Measurements from ENCODE around the gene AMN1. TPM values are rescaled to one million over a fixed set of nuclear protein-coding genes. Genes with fewer than 3 reads are reported as not detected.
A peak's percentile ranks its signal among the peaks of the same experiment; 100 is the strongest.

Gene AMN1
- 11.6 TPM for total RNA-seq
- 10 to 100 TPM; 11.2 to 15.3 (median 14.6) TPM for polyA plus RNA-seq

GRCh38 chr12:31728917-31729640, at the start of gene AMN1:
TSS of gene AMN1 (minus strand) at chr12:31729021. CDS start at chr12:31729008, 13 bp downstream.
- Histone ChIP-seq H3K27me3 (ENCODE audit: control insufficient read depth, insufficient read depth, low read length) (no peaks in the 10 kb centered on the region), H3K4me3 (ENCODE audit: low read depth, low read length) (peak within 1 kb of the TSS; percentile 99), H3K4me1 (ENCODE audit: control insufficient read depth, insufficient read depth, low read length, poor library complexity, severe bottlenecking) (peaks cover 24% of the 10 kb centered on the region), H3K9me3 (ENCODE audit: control insufficient read depth in 2 of 2, low read length in 2 of 2) (no peaks in the 10 kb centered on the region), H3K36me3 (ENCODE audit: control insufficient read depth, insufficient read depth, low read length) (no peaks in the 10 kb centered on the region), H3K27ac (ENCODE audit: insufficient read depth, low read length, poor library complexity, severe bottlenecking) (peak within 1 kb of the TSS; percentile 92)
- Mint-ChIP-seq H3K27ac (peak within 1 kb of the TSS; percentile 96 to 99 (median 97)), H3K4me3 (peak within 1 kb of the TSS; percentile 92 to 99 (median 98)), H3K27me3 (no peaks in the 10 kb centered on the region), H3K9me3 (peaks cover 0 to 14% (median 5%) of the 10 kb centered on the region in 7 donors), H3K4me1 (peaks cover 30 to 76% (median 49%) of the 10 kb centered on the region in 4 donors), H3K36me3 (peaks cover 23% of the 10 kb centered on the region)
- DNase-seq (peak; percentile 96 to 100 (median 98)), ATAC-seq (ENCODE audit: low read depth in 2 of 2) (peak; percentile 92 to 95)

GRCh38 chr12:31773867-31774266, 45.0 kb upstream of the AMN1 start:
- Mint-ChIP-seq H3K27ac (peak overlapping the region in 2 of 3 donors; percentile 75 to 83), H3K36me3 (no peaks in the 10 kb centered on the region), H3K9me3 (no peaks in the 10 kb centered on the region), H3K4me3 (no peak overlapping the region), H3K27me3 (peaks cover 6% of the 10 kb centered on the region), H3K4me1 (peaks cover 4 to 22% (median 15%) of the 10 kb centered on the region in 4 donors)
- no peak overlapping the region for H3K4me3 ChIP-seq (ENCODE audit: low read depth, low read length)
- no peaks in the 10 kb centered on the region for H3K36me3 ChIP-seq (ENCODE audit: control insufficient read depth, insufficient read depth, low read length)
- H3K27me3 ChIP-seq (ENCODE audit: control insufficient read depth, insufficient read depth, low read length): no peaks in the 10 kb centered on the region
- H3K4me1 ChIP-seq (ENCODE audit: control insufficient read depth, insufficient read depth, low read length, poor library complexity, severe bottlenecking): no peaks in the 10 kb centered on the region
- no peaks in the 10 kb centered on the region for H3K9me3 ChIP-seq (ENCODE audit: control insufficient read depth in 2 of 2, low read length in 2 of 2)
- DNase-seq (no peak), ATAC-seq (ENCODE audit: low read depth in 2 of 2) (peak; percentile 55 to 64)
- H3K27ac ChIP-seq (ENCODE audit: insufficient read depth, low read length, poor library complexity, severe bottlenecking): no peak overlapping the region

GRCh38 chr12:31773223-31773750, 44.5 kb upstream of the AMN1 start:
- Histone ChIP-seq H3K36me3 (ENCODE audit: control insufficient read depth, insufficient read depth, low read length) (no peaks in the 10 kb centered on the region), H3K27me3 (ENCODE audit: control insufficient read depth, insufficient read depth, low read length) (no peaks in the 10 kb centered on the region), H3K27ac (ENCODE audit: insufficient read depth, low read length, poor library complexity, severe bottlenecking) (no peak overlapping the region), H3K4me1 (ENCODE audit: control insufficient read depth, insufficient read depth, low read length, poor library complexity, severe bottlenecking) (no peaks in the 10 kb centered on the region), H3K9me3 (ENCODE audit: control insufficient read depth in 2 of 2, low read length in 2 of 2) (no peaks in the 10 kb centered on the region), H3K4me3 (ENCODE audit: low read depth, low read length) (no peak overlapping the region)
- peaks cover 4 to 25% (median 16%) of the 10 kb centered on the region in 4 donors for H3K4me1 Mint-ChIP-seq
- H3K9me3 Mint-ChIP-seq: no peaks in the 10 kb centered on the region
- no peak for ATAC-seq (ENCODE audit: low read depth in 2 of 2)
- H3K27me3 Mint-ChIP-seq: peaks cover 6% of the 10 kb centered on the region
- H3K36me3 Mint-ChIP-seq: no peaks in the 10 kb centered on the region
- no peak overlapping the region for H3K4me3 Mint-ChIP-seq
- DNase-seq: no peak
- peak overlapping the region in 2 of 3 donors; percentile 75 to 83 for H3K27ac Mint-ChIP-seq

GRCh38 chr12:31772685-31773222, 43.9 kb upstream of the AMN1 start:
- H3K27ac Mint-ChIP-seq: peak overlapping the region in 2 of 3 donors; percentile 48 to 83
- H3K36me3 Mint-ChIP-seq: no peaks in the 10 kb centered on the region

GRCh38 chr12:31772186-31772585, 43.4 kb upstream of the AMN1 start:
- no peaks in the 10 kb centered on the region for H3K36me3 ChIP-seq (ENCODE audit: control insufficient read depth, insufficient read depth, low read length)
- H3K4me1 Mint-ChIP-seq: peaks cover 4 to 35% (median 21%) of the 10 kb centered on the region in 4 donors
- H3K36me3 Mint-ChIP-seq: no peaks in the 10 kb centered on the region
- DNase-seq (no peak), ATAC-seq (ENCODE audit: low read depth in 2 of 2) (no peak)
- H3K27ac ChIP-seq (ENCODE audit: insufficient read depth, low read length, poor library complexity, severe bottlenecking): no peak overlapping the region
- H3K9me3 ChIP-seq (ENCODE audit: control insufficient read depth in 2 of 2, low read length in 2 of 2): no peaks in the 10 kb centered on the region
- no peaks in the 10 kb centered on the region for H3K9me3 Mint-ChIP-seq
- H3K27me3 ChIP-seq (ENCODE audit: control insufficient read depth, insufficient read depth, low read length): no peaks in the 10 kb centered on the region
- no peak overlapping the region for H3K27ac Mint-ChIP-seq
- peaks cover 6% of the 10 kb centered on the region for H3K27me3 Mint-ChIP-seq
- no peaks in the 10 kb centered on the region for H3K4me1 ChIP-seq (ENCODE audit: control insufficient read depth, insufficient read depth, low read length, poor library complexity, severe bottlenecking)
- no peak overlapping the region for H3K4me3 Mint-ChIP-seq
- no peak overlapping the region for H3K4me3 ChIP-seq (ENCODE audit: low read depth, low read length)

More at GRCh38 chr12:31772685-31773222, 43.9 kb upstream of the AMN1 start:
- Histone ChIP-seq H3K27me3 (ENCODE audit: control insufficient read depth, insufficient read depth, low read length) (no peaks in the 10 kb centered on the region), H3K36me3 (ENCODE audit: control insufficient read depth, insufficient read depth, low read length) (no peaks in the 10 kb centered on the region), H3K4me3 (ENCODE audit: low read depth, low read length) (no peak overlapping the region), H3K4me1 (ENCODE audit: control insufficient read depth, insufficient read depth, low read length, poor library complexity, severe bottlenecking) (no peaks in the 10 kb centered on the region), H3K27ac (ENCODE audit: insufficient read depth, low read length, poor library complexity, severe bottlenecking) (no peak overlapping the region), H3K9me3 (ENCODE audit: control insufficient read depth in 2 of 2, low read length in 2 of 2) (no peaks in the 10 kb centered on the region)
- H3K9me3 Mint-ChIP-seq: no peaks in the 10 kb centered on the region
- peaks cover 6% of the 10 kb centered on the region for H3K27me3 Mint-ChIP-seq
- ATAC-seq (ENCODE audit: low read depth in 2 of 2): no peak
- no peak for DNase-seq
- no peak overlapping the region for H3K4me3 Mint-ChIP-seq
- H3K4me1 Mint-ChIP-seq: peaks cover 4 to 30% (median 18%) of the 10 kb centered on the region in 4 donors

- H3K4me1 Mint-ChIP-seq: peaks cover 12 to 27% (median 19%) of the 10 kb centered on the region in 4 donors
- no peak overlapping the region for H3K4me3 Mint-ChIP-seq
- H3K36me3 Mint-ChIP-seq: no peaks in the 10 kb centered on the region
- H3K27ac ChIP-seq (ENCODE audit: insufficient read depth, low read length, poor library complexity, severe bottlenecking): no peak overlapping the region
- H3K36me3 ChIP-seq (ENCODE audit: control insufficient read depth, insufficient read depth, low read length): no peaks in the 10 kb centered on the region
- peaks cover 6% of the 10 kb centered on the region for H3K27me3 Mint-ChIP-seq
- H3K27me3 ChIP-seq (ENCODE audit: control insufficient read depth, insufficient read depth, low read length): no peaks in the 10 kb centered on the region
- no peaks in the 10 kb centered on the region for H3K9me3 ChIP-seq (ENCODE audit: control insufficient read depth in 2 of 2, low read length in 2 of 2)
- ATAC-seq (ENCODE audit: low read depth in 2 of 2) (no peak), DNase-seq (no peak)
- no peak overlapping the region for H3K4me3 ChIP-seq (ENCODE audit: low read depth, low read length)
- peak overlapping the region in 2 of 3 donors; percentile 54 to 76 for H3K27ac Mint-ChIP-seq
- no peaks in the 10 kb centered on the region for H3K9me3 Mint-ChIP-seq
- no peaks in the 10 kb centered on the region for H3K4me1 ChIP-seq (ENCODE audit: control insufficient read depth, insufficient read depth, low read length, poor library complexity, severe bottlenecking)
Observed at GRCh38 chr12:31768046-31768445, 39.2 kb upstream of the AMN1 start.

- Mint-ChIP-seq H3K27me3 (no peaks in the 10 kb centered on the region), H3K9me3 (no peaks in the 10 kb centered on the region)
- ATAC-seq (ENCODE audit: low read depth in 2 of 2): no peak
Observed at GRCh38 chr12:31765931-31766330, 37.1 kb upstream of the AMN1 start.

More at GRCh38 chr12:31765931-31766330, 37.1 kb upstream of the AMN1 start:
- Mint-ChIP-seq H3K27ac (no peak overlapping the region), H3K36me3 (no peaks in the 10 kb centered on the region), H3K4me1 (peaks cover 6 to 22% (median 17%) of the 10 kb centered on the region in 4 donors), H3K4me3 (no peak overlapping the region)
- DNase-seq: no peak
- H3K36me3 ChIP-seq (ENCODE audit: control insufficient read depth, insufficient read depth, low read length): no peaks in the 10 kb centered on the region
- H3K4me3 ChIP-seq (ENCODE audit: low read depth, low read length): no peak overlapping the region
- no peaks in the 10 kb centered on the region for H3K9me3 ChIP-seq (ENCODE audit: control insufficient read depth in 2 of 2, low read length in 2 of 2)
- no peak overlapping the region for H3K27ac ChIP-seq (ENCODE audit: insufficient read depth, low read length, poor library complexity, severe bottlenecking)
- no peaks in the 10 kb centered on the region for H3K27me3 ChIP-seq (ENCODE audit: control insufficient read depth, insufficient read depth, low read length)
- no peaks in the 10 kb centered on the region for H3K4me1 ChIP-seq (ENCODE audit: control insufficient read depth, insufficient read depth, low read length, poor library complexity, severe bottlenecking)
